ENCODE data around the gene N4BP2.

N4BP2 gene

GRCh38 chr4:40206426-40206825, 149.8 kb downstream of the N4BP2 start (continued):
- TF ChIP-seq ZNF513 (tag by site-specific recombination; IDR thresholded peaks at IDR 0.05) (no peak), ZNF404 (tag by site-specific recombination; IDR thresholded peaks at IDR 0.05) (no peak)

Measured in HEK293 (cell line).